ENCODE data around the gene DHX58.

DNA sequence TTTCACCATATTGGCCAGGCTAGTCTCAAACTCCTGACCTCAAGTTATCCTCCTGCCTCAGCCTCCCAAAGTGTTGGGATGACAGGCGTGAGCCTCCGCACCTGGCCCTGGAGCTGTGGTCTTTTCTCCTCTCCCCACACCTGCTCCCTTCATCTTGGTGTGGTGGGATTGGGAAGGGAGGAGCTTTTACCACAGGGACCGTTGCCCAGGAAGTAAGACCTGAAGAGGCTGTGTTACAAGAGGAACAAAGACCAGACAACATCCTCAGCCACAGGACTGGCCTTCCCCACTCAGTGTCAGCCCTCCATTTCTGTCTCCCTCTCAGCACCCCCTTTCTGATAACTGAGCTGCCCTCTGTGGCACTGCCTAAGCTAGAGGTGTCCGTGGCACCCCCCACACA, 52.7 kb downstream of the DHX58 start:
- TF ChIP-seq CTCF (conservative IDR thresholded peaks at IDR 0.05; ENCODE audit: low read length) (no peak), EZH2phosphoT487 (IDR thresholded peaks at IDR 0.05; ENCODE audit: borderline replicate concordance, low read depth, low read length) (no peak)
